ENCODE data around the gene QPCT. TPM values are rescaled to one million over a fixed set of nuclear protein-coding genes. Genes with fewer than 3 reads are reported as not detected.

Gene QPCT
- total RNA-seq, 3 donors from 2014 or later: 4.3 to 15.8 (median 6.8) TPM

DNA sequence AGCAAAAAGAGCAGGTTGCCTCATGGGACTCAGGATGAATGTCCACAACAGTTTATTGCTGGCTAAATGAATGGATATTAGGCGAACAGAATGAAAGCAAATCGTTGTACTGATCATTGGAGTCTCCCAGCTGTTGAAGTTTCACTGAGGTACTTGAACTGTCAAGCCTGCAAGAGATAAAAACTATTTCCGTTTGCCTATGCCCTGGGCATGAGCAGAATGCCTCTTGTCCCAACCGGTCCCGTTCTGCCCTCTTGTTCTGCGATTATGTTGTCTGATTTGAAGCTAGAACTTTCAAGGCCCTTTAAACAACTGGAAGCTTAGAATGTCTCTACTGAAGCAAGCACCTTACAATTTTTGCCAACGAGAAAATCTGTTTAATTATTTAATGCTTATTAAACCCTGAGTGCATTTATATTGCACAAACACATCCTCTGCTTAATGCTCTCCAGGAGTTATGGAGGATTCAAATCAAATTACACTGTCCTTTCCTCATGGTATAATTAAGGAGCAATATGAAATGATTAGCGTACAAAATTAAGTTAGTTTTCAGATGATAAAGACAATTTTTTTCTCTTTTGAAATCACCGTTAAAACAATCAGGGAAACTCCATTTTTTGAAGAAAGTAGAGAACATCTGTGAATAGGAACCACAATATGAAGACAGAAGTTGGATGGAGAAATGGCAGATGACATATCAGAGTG, 17.7 kb downstream of the QPCT start:
- no peaks in the 10 kb centered on the region for H3K9me3 ChIP-seq
- H3K4me1 ChIP-seq (ENCODE audit: low read depth): peaks cover 4% of the 10 kb centered on the region
- ATAC-seq (no peak), DNase-seq (no peak)
- no peaks in the 10 kb centered on the region for H3K36me3 ChIP-seq (ENCODE audit: low read depth)
- intact Hi-C loops (cut with DNase I, micrococcal nuclease): no loop called here
- TF ChIP-seq CTCF (IDR thresholded peaks at IDR 0.05): no peak
- H3K4me3 ChIP-seq: no peak overlapping the region

- DNase-seq: no peak
- intact Hi-C loops (cut with DNase I, micrococcal nuclease): no loop called here
- TF ChIP-seq CTCF (IDR thresholded peaks at IDR 0.05): no peak
- Histone ChIP-seq H3K9me3 (no peaks in the 10 kb centered on the region), H3K36me3 (ENCODE audit: low read depth) (no peaks in the 10 kb centered on the region), H3K4me3 (no peak overlapping the region), H3K4me1 (ENCODE audit: low read depth) (no peaks in the 10 kb centered on the region)
- ATAC-seq: no peak
Measured at GRCh38 chr2:37364351-37364750, 19.9 kb downstream of the QPCT start.

- TF ChIP-seq CTCF (IDR thresholded peaks at IDR 0.05): no peak
Measured at GRCh38 chr2:37365669-37366068, 21.2 kb downstream of the QPCT start.

DNA sequence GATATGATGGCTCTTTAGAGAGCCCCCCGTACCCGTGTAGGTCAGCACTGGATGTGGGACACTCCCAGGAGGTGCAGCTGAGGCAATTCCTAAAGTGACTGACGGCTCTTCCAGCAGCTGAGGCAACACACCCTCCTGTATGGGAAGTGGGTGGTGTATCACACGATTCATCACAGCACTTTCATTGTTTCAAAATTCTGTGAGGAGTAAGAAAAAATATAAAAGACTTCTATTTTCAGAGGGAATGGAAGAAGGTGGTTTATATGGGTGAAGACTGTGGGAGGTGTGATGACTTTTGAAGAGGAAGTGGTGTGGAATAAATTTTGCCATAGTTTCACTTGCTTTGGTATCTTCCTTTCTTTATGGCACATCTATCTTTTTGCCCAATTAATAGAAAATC, 22.3 kb downstream of the QPCT start:
- TF ChIP-seq CTCF (IDR thresholded peaks at IDR 0.05): no peak
- no peak for ATAC-seq
- no peaks in the 10 kb centered on the region for H3K4me1 ChIP-seq (ENCODE audit: low read depth)

More at GRCh38 chr2:37365669-37366068, 21.2 kb downstream of the QPCT start:
- H3K9me3 ChIP-seq: no peaks in the 10 kb centered on the region
- ATAC-seq (no peak), DNase-seq (no peak)
- no peaks in the 10 kb centered on the region for H3K4me1 ChIP-seq (ENCODE audit: low read depth)
- intact Hi-C loops (cut with DNase I, micrococcal nuclease): no loop called here
- H3K36me3 ChIP-seq (ENCODE audit: low read depth): no peaks in the 10 kb centered on the region
- H3K4me3 ChIP-seq: no peak overlapping the region

DNA sequence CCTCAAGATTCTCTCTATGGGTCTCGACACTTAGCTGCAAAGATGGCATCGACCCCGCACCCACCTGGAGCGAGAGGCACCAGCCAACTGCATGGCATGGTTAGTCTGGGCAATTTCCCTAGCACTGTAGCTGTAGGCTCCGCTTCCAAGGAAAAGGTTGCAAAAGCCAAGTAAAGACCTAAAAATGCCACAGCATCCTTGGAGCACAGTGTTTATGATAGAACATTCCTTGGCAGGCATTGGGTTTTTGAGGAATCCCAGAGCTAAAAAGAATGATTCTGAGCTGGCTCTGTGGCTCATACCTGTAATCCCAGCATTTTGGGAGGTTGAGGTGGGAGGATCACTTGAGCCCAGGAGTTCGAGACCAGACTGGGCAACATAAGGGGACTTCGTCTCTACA, 22.9 kb downstream of the QPCT start:
- intact Hi-C loops (cut with DNase I, micrococcal nuclease): no loop called here
- H3K36me3 ChIP-seq (ENCODE audit: low read depth): no peaks in the 10 kb centered on the region
- no peaks in the 10 kb centered on the region for H3K9me3 ChIP-seq
- no peaks in the 10 kb centered on the region for H3K4me1 ChIP-seq (ENCODE audit: low read depth)
- DNase-seq (no peak), ATAC-seq (no peak)
- no peak overlapping the region for H3K4me3 ChIP-seq
- TF ChIP-seq CTCF (IDR thresholded peaks at IDR 0.05): no peak

More for the DNA sequence above, 22.3 kb downstream of the QPCT start:
- DNase-seq: no peak
- intact Hi-C loops (cut with DNase I, micrococcal nuclease): no loop called here
- H3K36me3 ChIP-seq (ENCODE audit: low read depth): no peaks in the 10 kb centered on the region
- no peak overlapping the region for H3K4me3 ChIP-seq
- no peaks in the 10 kb centered on the region for H3K9me3 ChIP-seq

Data from mucosa of descending colon (tissue), 3 donors.